Fibroblast of pulmonary artery (primary cell): ENCODE data around the gene PPP1CC.

Experiments used
- DNase-seq: peaks from one replicate; pipeline ENCODE4 v3.0.0-alpha.2; 2010; ENCODE audit warnings: low read depth
- H3K4me3 ChIP-seq: replicated peaks from 2 replicates; pipeline ENCODE4 v1.5.1; 2011; ENCODE audit warnings: low read depth, mild to moderate bottlenecking, control low read depth, low read length, moderate library complexity
- CTCF ChIP-seq: IDR thresholded peaks from 2 replicates; pipeline ENCODE4 v1.5.1; 2011; ENCODE audit warnings: mild to moderate bottlenecking, control low read depth, low read length, inconsistent platforms; ENCODE audit errors: missing control alignments

The PPP1CC gene

GRCh38 chr12:110782094-110782493 is 39.4 kb upstream of the PPP1CC start:
- H3K4me3 ChIP-seq, result no peak overlapping the region
- DNase-seq, result no peak
- no peak for TF ChIP-seq CTCF

- TF ChIP-seq CTCF, result no peak
- DNase-seq, result no peak
- no peak overlapping the region for H3K4me3 ChIP-seq
Observed at GRCh38 chr12:110780448-110780847, 37.8 kb upstream of the PPP1CC start.

GRCh38 chr12:110778833-110779577 is 36.3 kb upstream of the PPP1CC start:
- no peak for DNase-seq
- no peak overlapping the region for H3K4me3 ChIP-seq
- TF ChIP-seq CTCF, result no peak

- TF ChIP-seq CTCF, result no peak
- H3K4me3 ChIP-seq, result no peak overlapping the region
- DNase-seq, result no peak
Observed at GRCh38 chr12:110776410-110776809, 33.7 kb upstream of the PPP1CC start.

GRCh38 chr12:110775997-110776396 is 33.3 kb upstream of the PPP1CC start:
- no peak for TF ChIP-seq CTCF
- no peak overlapping the region for H3K4me3 ChIP-seq
- no peak for DNase-seq

- no peak for TF ChIP-seq CTCF
- DNase-seq, result no peak
- no peak overlapping the region for H3K4me3 ChIP-seq
Observed at GRCh38 chr12:110774824-110775223, 32.1 kb upstream of the PPP1CC start.

- DNase-seq, result no peak
Observed at GRCh38 chr12:110768960-110769359, 26.3 kb upstream of the PPP1CC start.

More at GRCh38 chr12:110768960-110769359, 26.3 kb upstream of the PPP1CC start:
- no peak for TF ChIP-seq CTCF
- no peak overlapping the region for H3K4me3 ChIP-seq
